RWPE2 (cell line): ENCODE measurements around the gene ADRA2B.
"Not testable (repeated sequence)": the region's sequence is repeated elsewhere in the genome, so short reads cannot be mapped to it uniquely, and the experiment has no call there.

Source experiments
- ATAC-seq: fragments of 200-7000 bp; cut with Tn5 transposase; 3 replicates; pipeline ENCODE4 v1.9.1; 2021; ENCODE audit warnings: low read depth
- DNase-seq: peaks from one replicate; pipeline ENCODE4 v3.0.0-alpha.2; 2020; ENCODE audit warnings: low spot score
- H3K27ac ChIP-seq: fragments of 450-650 bp; 2 replicates; pipeline ENCODE4 v1.5.1; 2017; ENCODE audit warnings: mild to moderate bottlenecking; ENCODE audit not compliant: poor library complexity, severe bottlenecking
- H3K27me3 ChIP-seq: fragments of 250-450 bp; sonication (Bioruptor Pico); 2 replicates; pipeline ENCODE4 v1.5.1; 2021; ENCODE audit warnings: mild to moderate bottlenecking, moderate library complexity; ENCODE audit not compliant: insufficient read depth, poor library complexity, severe bottlenecking
- H3K36me3 ChIP-seq: fragments of 250-450 bp; sonication (Bioruptor Pico); 2 replicates; pipeline ENCODE4 v1.5.1; 2020; ENCODE audit warnings: low read depth, mild to moderate bottlenecking, moderate library complexity
- H3K4me1 ChIP-seq: fragments of 250-450 bp; sonication (Bioruptor Pico); 2 replicates; pipeline ENCODE4 v1.5.1; 2021; ENCODE audit warnings: mild to moderate bottlenecking, moderate library complexity; ENCODE audit not compliant: insufficient read depth, poor library complexity, severe bottlenecking
- H3K4me3 ChIP-seq: fragments of 250-450 bp; sonication (Bioruptor Pico); 2 replicates; pipeline ENCODE4 v1.5.1; 2021; ENCODE audit warnings: mild to moderate bottlenecking, moderate library complexity; ENCODE audit not compliant: severe bottlenecking
- H3K9me3 ChIP-seq: fragments of 250-450 bp; sonication (Bioruptor Pico); 2 replicates; pipeline ENCODE4 v1.5.1; 2021; ENCODE audit warnings: mild to moderate bottlenecking, moderate library complexity; ENCODE audit not compliant: severe bottlenecking
- CTCF ChIP-seq: fragments of 450-650 bp; IDR thresholded peaks from one replicate; pipeline ENCODE4 v1.5.1; 2017; ENCODE audit warnings: mild to moderate bottlenecking, moderate library complexity; ENCODE audit not compliant: poor library complexity, severe bottlenecking

The ADRA2B gene

GRCh38 chr2:96065381-96065930, 50.9 kb downstream of the ADRA2B start:
- Histone ChIP-seq H3K4me1 (peaks cover 9% of the 10 kb centered on the region), H3K4me3 (no peak overlapping the region), H3K27ac (no peak overlapping the region), H3K36me3 (no peaks in the 10 kb centered on the region), H3K27me3 (no peaks in the 10 kb centered on the region), H3K9me3 (no peaks in the 10 kb centered on the region)
- ATAC-seq (no peak), DNase-seq (no peak)
- no peak for TF ChIP-seq CTCF

GRCh38 chr2:96064760-96065159, 51.6 kb downstream of the ADRA2B start:
- H3K27me3 ChIP-seq, H3K4me1 ChIP-seq, H3K36me3 ChIP-seq, ATAC-seq, H3K27ac ChIP-seq, H3K4me3 ChIP-seq, DNase-seq, H3K9me3 ChIP-seq: not testable (repeated sequence)

- H3K27me3 ChIP-seq, DNase-seq, H3K27ac ChIP-seq, H3K4me3 ChIP-seq, H3K9me3 ChIP-seq, H3K36me3 ChIP-seq, ATAC-seq, H3K4me1 ChIP-seq: not testable (repeated sequence)
Measured at GRCh38 chr2:96064047-96064675, 52.2 kb downstream of the ADRA2B start.

GRCh38 chr2:96063116-96063899, 53.1 kb downstream of the ADRA2B start:
- H3K9me3 ChIP-seq, H3K36me3 ChIP-seq, H3K27me3 ChIP-seq, H3K4me3 ChIP-seq, H3K4me1 ChIP-seq, DNase-seq: not testable (repeated sequence)
- TF ChIP-seq CTCF = peak; percentile 70
- peak overlapping the region; percentile 45 for H3K27ac ChIP-seq
- peak; percentile 90 for ATAC-seq
